ENCODE measurements around the gene IGFBP5.

Gene IGFBP5, protein sequence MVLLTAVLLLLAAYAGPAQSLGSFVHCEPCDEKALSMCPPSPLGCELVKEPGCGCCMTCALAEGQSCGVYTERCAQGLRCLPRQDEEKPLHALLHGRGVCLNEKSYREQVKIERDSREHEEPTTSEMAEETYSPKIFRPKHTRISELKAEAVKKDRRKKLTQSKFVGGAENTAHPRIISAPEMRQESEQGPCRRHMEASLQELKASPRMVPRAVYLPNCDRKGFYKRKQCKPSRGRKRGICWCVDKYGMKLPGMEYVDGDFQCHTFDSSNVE

DNA sequence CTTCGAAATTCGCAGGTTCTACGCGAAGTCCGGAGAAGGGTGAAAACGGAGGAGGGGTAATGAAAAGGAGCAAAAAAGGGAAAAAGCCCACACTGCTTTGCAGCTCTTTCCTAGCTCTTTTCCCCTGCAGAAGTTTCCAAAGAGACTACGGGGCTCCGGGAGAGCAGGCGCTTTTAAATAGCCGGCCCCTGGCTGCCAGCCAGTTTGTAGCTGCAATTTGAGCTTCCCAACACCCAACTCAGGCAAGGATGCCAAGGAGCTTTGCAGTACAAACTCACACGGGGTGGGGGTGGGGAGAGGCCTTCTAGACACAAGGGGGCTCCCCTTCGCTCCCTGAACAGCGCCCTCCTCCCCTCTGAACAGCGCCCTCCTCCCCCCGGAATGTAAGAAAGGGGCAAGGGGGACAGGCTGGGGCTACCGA lies at the start of gene IGFBP5:
Gene IGFBP5 (minus strand): TSS at position 149 of the 421 bp plus-strand sequence. CDS start 774 bp downstream, outside the sequence.
- DNase-seq (ENCODE audit: low read depth in 2 of 2): no peak

DNA sequence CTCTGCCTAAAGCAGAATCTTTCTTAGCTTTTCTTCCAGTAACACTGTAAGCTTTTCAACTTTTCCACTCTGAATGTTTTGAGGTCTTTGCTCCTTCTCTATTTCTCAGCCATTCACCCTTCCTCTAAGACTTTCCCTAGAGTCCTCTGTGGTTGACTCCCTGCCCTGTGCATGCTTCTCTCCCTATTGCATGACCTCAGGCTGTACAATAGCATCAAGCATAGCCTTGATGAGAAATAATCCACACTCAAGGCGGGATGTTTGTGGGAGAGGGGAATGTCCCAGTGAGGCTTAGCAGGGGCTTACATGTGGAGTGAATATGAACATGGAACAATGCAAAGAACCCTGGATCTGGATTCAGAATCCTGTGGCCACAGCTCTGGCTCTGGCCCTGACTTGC lies 48.4 kb upstream of the IGFBP5 start:
- no peak for DNase-seq (ENCODE audit: low read depth in 2 of 2)

DNA sequence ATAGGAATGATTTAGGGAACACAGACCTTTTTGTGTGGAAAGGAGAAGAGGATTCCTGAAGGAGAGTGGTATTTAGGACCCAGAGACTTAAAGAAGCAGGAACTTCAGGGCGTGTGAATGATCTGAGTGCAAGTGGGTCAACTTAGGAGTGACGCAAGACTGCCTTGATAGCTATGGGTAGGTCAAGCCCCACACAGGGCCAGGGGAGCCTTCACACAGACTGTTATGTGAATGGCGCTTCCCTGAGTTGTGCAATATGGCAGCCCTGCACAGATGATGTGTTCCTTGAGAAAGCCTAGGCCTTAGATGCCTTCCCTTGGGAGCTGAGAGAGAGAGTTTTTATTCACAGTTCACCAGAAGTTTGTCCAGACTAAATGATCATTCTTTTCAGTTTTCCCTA lies 47.1 kb upstream of the IGFBP5 start:
- no peak for DNase-seq (ENCODE audit: low read depth in 2 of 2)

DNA sequence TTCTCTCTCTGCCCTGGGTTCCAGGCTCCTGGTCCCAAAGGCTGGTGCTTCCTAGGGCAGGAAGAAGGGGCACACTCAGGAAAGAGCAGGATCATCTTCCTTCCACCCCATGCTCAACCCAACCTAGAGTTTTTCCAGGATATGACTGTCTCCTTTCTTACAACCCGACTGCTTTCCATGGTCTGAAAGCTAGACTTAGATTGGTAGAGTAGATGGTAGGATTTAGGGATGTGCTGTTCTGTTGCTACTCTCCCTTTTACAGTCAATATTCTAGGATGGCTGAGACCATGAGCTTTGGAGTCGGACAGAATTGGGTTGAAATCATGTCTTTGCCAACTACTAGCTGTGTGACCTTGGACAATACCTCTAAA lies 45.9 kb upstream of the IGFBP5 start:
- no peak for DNase-seq (ENCODE audit: low read depth in 2 of 2)

DNA sequence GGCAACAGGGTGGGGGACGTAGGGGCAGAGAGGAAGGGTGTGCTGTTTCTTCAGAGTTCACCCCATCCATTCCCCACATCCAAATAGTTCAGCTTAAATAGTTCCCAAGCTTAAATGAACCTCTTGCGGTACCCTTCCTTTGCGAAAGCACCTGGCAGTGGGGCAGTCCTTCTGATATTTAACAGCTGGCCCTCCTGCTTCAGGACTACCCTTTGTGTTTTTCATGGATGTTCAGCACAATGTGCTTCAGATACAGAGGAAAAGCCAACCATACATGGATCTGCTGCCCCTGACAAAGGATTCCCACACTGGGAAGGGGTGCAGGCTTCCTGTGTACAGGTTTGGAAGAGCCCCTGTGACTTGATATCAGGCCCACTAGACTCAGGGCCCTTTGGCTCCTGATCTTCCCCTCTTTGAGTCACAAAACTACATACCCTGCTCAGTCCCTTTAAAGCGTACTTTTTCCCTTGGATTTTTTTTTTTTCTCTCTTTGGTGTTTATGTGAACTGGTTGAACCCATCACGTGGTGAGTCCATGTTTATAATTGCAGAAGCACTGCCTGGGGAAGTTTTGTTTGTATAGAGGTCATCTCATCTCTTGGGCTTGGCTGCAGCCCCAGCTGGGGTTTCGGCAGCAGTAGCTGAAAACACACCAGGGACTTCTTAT lies 45.3 kb upstream of the IGFBP5 start:
- DNase-seq (ENCODE audit: low read depth in 2 of 2): no peak

DNA sequence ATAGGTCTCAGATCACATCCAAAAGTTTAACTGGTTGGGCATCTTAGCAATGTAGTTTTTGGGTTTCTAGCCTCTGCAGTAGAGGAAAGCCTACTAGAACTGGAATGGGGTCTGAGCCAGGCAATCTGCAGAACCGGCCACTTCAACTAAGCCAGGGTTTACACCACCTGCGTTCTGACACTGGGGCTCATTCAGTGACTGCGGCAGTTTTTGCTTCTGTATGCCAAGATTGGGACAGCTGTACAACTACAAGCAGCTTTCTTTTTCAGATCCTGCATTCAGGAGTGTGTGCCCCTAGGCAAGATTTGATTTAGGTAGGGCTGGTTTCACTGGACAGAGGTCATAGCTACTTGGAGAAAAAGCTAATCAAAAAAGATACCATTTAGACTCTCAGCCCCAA lies 43.7 kb upstream of the IGFBP5 start:
- DNase-seq (ENCODE audit: low read depth in 2 of 2): no peak

DNA sequence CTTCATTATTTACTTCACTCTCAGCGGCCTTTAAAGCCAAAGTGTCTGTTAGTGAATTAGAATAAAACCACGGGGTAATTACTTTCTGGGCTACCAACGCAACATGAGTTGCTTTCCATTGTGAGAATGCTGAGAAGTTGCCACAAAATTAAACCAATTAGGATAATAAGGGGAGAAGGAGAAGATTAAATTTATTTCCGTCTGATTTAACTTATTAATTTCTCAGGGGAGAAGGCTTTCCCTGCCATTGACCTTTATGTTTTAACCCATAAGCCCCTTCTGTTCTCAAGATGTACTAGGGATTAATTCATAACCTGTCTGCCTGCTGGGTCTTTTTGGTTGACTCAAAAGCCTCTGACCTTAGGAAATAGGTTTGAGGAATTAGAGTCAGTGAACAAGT lies 42.3 kb upstream of the IGFBP5 start:
- DNase-seq (ENCODE audit: low read depth in 2 of 2): no peak

DNA sequence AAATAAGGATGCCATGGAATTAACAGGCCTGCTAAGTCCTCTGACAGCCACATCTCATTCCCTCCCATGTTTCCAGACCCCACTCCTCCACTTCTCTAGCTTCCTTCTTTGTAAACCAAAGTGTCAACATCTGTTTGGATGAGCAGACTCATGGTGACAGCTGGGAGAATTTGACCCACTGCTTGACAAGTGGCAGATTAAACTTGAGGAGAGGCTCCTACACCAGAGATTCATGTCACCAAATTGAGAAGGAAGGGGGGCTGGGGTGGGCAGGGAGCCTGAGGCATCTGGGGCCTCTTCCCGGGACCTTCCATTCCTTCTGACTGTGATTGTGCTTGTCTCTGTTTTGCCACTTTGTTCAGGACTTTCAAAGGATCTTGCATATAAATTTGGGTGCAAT lies 41.0 kb upstream of the IGFBP5 start:
- DNase-seq (ENCODE audit: low read depth in 2 of 2): no peak

DNA sequence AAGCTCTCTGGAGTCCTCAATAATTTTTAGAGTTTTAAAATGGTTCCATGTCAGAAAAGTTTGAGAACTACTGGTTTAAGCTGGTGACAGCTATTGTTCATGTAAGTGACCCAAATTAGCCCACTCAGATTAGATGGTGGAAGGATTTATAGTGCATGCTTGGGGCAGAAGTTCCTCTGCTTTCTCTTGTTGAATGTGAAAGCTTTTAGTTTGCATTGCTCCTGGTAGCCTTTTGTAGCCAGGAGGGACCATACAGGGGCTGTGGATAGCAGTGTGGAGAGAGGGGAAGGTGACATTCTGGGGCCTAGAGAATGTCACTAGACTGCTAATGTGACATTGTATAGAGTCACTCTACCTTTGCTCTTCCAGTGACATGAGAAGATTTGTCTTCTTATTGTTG lies 40.3 kb upstream of the IGFBP5 start:
- DNase-seq (ENCODE audit: low read depth in 2 of 2): no peak

DNA sequence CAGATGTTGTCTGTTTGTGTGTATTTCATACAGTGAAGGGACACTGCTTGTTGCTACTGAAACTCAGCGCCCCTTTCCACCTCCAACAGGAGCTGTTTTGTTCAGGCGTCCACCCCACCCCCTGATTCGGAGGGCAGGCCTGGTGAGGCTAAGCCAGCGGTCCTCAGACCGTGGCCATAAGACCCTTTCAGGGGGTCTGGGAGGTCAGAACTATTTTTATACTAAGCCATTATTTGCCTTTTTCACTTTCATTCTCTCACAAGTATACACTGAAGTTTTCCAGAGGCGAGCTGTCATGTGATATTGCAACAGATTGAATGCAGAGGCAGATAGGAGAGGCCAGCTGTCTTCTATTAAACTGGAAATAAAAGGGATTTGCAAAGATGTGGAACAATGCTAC lies 39.7 kb upstream of the IGFBP5 start:
- DNase-seq (ENCODE audit: low read depth in 2 of 2): no peak

DNA sequence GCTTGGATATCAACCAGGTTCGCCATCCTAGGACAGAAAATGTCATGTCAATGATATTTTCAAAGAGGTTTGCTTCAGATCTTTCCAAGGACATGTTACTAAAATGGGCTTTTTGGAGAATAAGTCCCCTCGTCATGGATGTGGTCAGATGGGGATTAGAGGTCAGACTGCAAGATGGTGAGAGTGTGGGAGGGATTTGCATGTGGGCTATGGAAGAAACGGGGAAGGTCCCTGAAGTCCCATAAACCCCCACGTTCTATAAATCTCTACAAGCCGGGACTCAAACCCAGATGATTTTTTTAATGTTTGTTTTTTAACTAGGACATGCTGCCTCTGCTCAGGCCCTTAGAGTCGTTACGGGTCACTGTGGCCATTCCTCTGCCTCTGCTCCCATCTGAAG lies 37.7 kb upstream of the IGFBP5 start:
- no peak for DNase-seq (ENCODE audit: low read depth in 2 of 2)

DNA sequence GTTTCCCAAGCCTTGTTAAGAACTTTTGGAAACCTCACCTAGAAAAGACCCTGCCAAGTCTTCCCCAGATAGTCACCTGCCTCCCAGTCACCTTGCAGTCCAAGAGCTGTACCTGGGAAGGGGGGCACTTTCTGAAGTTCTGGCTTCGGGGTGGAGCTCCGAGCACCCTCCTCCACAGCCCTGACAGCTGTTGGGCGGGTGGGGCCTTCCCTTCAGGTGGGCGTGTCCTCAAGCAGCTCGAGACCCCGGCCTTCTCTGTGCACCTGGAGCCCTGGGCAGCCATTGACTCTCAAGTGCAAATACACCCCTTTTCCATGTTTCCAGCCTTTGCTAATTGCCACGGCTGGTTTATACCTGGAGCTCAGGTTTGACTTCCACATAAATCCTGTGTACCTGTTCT lies 37.0 kb upstream of the IGFBP5 start:
- DNase-seq (ENCODE audit: low read depth in 2 of 2): no peak

DNA sequence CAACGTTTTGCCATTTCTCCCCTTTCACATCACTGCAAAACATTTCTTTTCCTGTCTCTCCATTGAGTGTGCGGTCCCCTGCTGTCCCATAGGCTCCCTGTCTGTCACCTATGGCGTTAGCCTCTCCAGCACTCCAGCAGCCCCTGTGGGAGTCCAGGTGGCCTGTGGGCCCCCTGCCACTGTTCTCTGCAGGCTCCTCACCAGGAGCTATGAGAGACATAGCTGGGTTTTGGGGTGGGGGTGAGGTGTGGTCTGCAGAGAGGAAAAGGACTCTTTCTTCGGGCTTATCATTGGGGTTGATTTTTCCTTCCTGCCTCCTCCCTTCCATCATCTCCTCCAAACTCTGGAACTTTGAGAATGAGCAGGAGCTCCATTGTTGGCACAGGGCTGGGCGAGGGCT lies 36.1 kb upstream of the IGFBP5 start:
- no peak for DNase-seq (ENCODE audit: low read depth in 2 of 2)

DNA sequence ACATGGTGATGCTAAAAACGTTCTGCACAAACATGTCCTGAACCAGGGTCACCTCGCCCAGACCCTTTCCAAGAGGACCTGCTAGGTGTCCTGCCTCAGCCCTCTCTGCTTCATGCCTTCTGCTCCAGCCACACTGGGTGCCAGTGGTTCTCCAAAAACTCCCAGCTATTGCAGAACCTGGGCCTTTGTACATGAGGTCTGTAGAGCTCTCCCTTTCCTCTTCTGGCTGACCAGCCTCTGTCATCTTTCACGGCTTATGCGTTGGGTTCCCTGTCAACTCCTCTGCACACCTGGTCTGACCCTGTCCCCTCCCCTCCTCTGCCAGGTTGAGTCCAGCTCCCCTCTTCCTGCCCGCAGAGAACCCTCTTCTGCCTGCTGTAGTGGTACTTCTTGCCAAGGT lies 35.5 kb upstream of the IGFBP5 start:
- no peak for DNase-seq (ENCODE audit: low read depth in 2 of 2)

DNA sequence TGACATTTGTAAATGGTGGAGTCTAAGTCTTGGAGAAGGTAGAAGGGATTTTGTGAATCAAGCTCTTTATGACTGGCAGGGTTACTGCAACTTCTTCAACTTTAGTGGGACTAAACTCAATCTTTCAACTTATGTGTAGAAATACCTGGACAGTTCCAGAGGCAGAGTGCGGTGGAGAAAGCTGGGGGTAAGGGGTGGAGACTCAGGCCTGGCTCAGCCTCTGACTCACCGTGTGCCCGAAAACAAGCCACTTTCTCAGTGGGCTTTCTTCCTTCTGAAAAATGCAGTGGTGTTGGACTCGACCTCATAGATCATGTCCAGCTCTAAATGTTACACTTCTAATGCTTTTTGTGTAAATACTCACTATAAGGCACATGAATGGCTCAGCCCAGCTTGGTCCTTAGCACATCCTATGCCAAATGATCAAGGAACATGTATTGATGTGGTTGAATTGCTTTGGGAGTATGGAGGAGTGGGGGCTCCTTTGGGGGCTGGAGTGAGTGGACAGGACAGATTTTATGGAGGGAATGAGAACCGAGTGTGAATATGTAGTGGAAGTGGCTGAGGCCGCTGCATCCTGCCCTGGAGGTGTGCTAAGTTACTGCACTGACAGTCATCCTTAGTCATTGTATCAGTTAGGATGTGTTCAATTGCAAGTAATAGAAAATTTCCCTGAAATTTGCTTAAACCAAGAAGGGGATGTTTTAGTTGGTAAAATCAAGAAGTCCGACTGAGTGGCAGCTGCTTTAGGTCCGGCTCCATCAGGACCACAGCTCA lies 32.2 kb upstream of the IGFBP5 start:
- DNase-seq (ENCODE audit: low read depth in 2 of 2): no peak

DNA sequence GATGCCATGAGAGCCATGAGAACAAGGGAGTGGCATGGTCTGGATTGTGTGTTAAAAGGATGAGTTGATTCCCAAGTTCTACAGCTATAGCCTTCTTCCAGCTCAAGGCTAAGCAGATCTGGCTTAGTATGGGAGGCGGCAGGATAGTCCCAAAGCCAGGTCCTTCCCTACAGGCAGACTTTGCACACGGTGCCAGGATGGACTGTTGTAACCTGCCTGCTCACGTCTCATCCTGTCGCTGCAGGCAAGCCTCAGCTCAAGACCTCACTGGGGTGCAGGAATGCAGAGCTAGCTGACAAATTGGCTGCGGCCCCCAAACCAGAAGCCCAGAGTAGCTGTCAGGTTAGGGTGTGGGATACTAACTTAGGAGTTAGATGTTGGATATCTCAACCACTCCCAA lies 28.8 kb upstream of the IGFBP5 start:
- DNase-seq (ENCODE audit: low read depth in 2 of 2): no peak

DNA sequence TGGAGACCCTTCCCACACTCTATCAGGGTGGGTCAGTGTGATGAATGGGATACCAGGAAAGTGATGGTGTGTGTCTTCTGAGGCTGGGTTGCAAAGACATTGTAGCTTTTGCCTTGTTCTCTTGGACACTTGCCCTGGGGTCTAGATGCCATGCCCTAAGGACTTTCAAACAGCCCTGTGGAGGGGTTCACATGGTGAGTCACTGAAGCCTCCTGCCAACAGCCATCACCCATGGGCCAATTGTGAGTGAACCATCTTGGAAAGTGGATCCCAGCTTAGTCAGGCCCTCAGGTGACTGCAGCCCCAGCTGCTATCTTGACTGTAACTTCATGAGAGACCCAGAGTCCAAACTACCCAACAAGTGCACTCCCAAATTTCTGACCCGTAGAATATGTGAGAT lies 25.8 kb upstream of the IGFBP5 start:
- DNase-seq (ENCODE audit: low read depth in 2 of 2): no peak

DNA sequence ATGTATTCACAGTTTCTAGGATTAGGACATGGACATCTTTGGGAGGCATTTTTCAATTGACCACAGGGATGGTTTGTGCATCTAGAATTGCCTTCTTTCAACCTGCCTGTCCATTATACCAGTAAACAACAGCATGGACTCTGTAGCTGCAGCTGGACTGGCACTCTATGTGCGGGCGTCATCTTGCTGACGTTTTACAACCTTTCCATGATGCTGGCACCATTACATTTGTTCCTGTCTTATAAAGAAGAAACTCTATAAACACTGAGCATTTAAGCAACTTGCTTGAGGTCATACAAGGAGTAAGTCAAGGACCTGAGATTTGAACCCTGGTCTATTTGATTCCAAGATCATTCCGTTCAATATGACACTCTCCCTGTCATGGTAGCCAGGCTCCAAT lies 25.4 kb upstream of the IGFBP5 start:
- no peak for DNase-seq (ENCODE audit: low read depth in 2 of 2)

DNA sequence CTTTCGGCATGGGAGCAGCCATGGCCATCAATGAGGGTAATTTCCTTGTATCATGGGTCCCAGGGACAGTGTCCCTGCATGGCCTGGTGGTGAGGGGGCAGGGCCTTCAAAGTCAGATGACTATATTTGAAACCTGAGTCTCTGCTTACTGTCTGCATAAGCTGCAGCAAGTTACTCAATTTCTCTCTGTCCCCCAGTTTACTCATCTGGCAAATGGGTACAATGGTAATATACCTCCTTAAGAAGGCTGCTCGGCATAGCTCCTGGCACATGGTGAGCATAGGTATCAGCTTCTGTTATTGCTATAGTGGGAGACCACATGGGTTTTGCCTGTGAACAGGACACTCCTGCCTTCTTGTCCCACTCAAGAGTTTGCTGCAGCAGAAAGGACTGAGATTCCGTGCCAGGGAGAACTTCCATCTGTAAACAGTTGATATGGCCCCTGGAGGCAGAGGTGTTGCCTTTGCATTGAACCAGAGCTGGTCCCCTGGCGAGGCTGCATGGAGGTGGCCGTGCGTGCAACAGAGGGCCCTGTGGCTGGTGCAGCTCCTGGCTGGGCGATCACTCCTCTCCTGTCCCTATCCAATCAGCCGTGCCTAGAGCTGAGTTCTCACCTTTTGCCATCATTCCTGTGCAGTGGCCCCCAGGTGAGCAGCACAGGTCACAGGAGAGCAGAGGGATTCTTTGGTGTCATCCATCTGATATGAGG lies 22.7 kb upstream of the IGFBP5 start:
- DNase-seq (ENCODE audit: low read depth in 2 of 2): no peak

DNA sequence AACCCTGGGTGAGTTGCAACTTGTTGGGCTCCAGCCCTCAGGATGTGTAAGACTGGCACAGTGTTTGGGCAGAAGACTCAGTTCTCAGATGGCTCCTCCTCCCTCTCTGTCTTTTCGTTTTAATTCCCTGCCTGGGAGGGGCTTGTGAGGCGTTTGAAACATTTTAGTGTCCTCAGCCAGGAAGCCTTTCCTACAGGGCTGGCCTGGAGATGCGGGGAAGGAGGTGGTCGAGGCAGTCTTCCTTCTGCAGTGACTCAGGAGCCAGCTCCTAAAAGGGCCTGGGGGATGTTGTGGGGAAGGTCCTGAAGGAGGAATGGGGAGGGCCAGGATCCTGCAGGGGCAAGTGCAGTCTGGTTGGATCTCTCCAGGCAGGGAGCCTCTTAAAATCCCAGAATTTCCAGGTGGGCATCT lies 22.1 kb upstream of the IGFBP5 start:
- DNase-seq (ENCODE audit: low read depth in 2 of 2): no peak

DNA sequence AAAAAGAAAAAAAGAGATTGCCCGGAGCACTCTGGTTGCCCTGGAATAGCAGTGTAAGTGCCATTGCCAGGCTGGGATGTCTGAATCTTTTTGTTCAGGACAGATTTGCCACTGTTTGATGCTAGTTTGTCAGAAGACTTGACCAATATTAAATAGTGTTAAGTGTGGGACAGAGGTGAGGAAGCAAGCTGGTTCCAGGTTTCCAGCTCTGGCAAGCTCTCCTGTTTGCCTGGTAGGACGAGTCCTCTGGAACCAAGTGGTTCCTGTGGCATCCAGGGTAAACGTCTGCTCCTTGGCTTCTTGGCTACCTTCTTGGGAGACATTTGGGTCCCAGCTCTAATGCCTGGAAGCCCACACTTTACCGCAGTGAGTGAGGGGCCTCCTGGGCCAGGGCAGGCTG lies 20.8 kb upstream of the IGFBP5 start:
- DNase-seq (ENCODE audit: low read depth in 2 of 2): no peak

DNA sequence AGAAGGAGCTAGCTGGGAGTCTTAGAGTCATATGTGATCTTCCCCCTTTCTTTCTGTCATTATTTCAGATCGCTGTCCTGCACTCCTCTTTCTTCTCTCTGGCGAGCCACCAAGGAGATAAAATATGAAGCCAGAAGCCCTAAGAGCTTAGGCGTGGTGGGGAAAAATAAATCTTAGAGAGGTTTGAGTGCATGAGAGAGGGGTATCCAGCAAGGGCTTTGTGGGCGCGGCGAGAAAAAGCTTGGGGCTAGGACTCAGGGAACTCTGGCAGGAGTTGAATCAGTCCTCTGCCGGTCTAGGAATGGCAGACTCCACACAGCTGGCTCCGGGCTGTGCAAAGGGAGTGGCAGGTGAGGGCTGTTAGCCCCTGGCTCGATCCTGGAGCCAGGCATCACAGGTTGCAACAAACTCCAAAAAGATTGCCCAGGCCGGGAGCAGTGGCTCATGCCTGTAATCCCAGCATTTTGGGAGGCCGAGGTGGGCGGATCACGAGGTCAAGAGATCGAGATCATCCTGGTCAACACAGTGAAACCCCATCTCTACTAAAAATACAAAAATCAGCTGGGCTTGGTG lies 20.1 kb upstream of the IGFBP5 start:
- DNase-seq (ENCODE audit: low read depth in 2 of 2): no peak
